Smooth muscle cell of the pulmonary artery (primary cell): ENCODE measurements around the gene GRAMD2A. TPM values are rescaled to one million over a fixed set of nuclear protein-coding genes. Genes with fewer than 3 reads are reported as not detected.

Source experiments
- total RNA-seq: library from RNA; depleted of rRNA; stranded (reverse); fragments of >200 nt; gene quantifications from 2 replicates; pipeline ENCODE4 v1.2.3, GENCODE V29; 2014

GRAMD2A gene
- total RNA-seq = 0.33 and 0.46 TPM in 2 replicates

GRCh38 chr15:72197460-72198355 is at the start of gene GRAMD2A:
TSS of gene GRAMD2A (minus strand) at chr15:72197787.

GRCh38 chr15:72231066-72231832 is 33.7 kb upstream of the GRAMD2A start, which contains the start of gene PKM:
TSS of gene PKM (minus strand) at chr15:72231190. CDS start at chr15:72219097, 12,093 bp downstream.

GRCh38 chr15:72118017-72118978 is 79.3 kb downstream of the GRAMD2A start, which contains the start of the genes MYO9A and SENP8:
TSS of gene MYO9A (minus strand) at chr15:72118150. CDS start at chr15:72046563, 71,587 bp downstream.
TSS of gene SENP8 (plus strand) at chr15:72118403. CDS start at chr15:72139624, 21,221 bp downstream.

Other genes with a start within 250 kb of the GRAMD2A start
- gene MYO9A, start 79.6 kb downstream of the GRAMD2A start, total RNA-seq = 38.1 and 51.7 TPM in 2 replicates
- 1.9 and 2.3 TPM in 2 replicates for gene SENP8, start 79.4 kb downstream of the GRAMD2A start, total RNA-seq
- 2,365 and 3,290 TPM in 2 replicates for gene PKM, start 33.4 kb upstream of the GRAMD2A start, total RNA-seq
- 19.8 and 34.6 TPM in 2 replicates for gene PARP6, start 74.8 kb upstream of the GRAMD2A start, total RNA-seq
- 0.07 and 0.23 TPM in 2 replicates for gene CELF6, start 122.4 kb upstream of the GRAMD2A start, total RNA-seq
- 126 and 144 TPM in 2 replicates for gene HEXA, start 178.2 kb upstream of the GRAMD2A start, total RNA-seq
- not detected in 2 replicates for gene TMEM202, start 200.5 kb upstream of the GRAMD2A start, total RNA-seq